A549 (cell line): ENCODE data around the gene OTX1.

Experiments used
- CTCF ChIP-seq: fragments of >200 bp; sonication (Bioruptor Twin); formaldehyde crosslinking; IDR thresholded peaks from 3 replicates; pipeline ENCODE4 v1.5.1; 2016
- ELK1 ChIP-seq: fragments of 150-350 bp; IDR thresholded peaks from 2 replicates; pipeline ENCODE4 v1.6.1; 2014; ENCODE audit warnings: low read depth, mild to moderate bottlenecking, low read length
- EP300 ChIP-seq, 2 experiments: fragments of >200 bp; sonication (Bioruptor Twin); formaldehyde crosslinking; IDR thresholded peaks; 2 replicates in 1 of 2; 3 replicates in 1 of 2; pipeline ENCODE4 v1.6.1; 2016 to 2017
- PBX3 ChIP-seq: IDR thresholded peaks from 2 replicates; pipeline ENCODE4 v1.6.1; 2012
- POLR2A ChIP-seq: IDR thresholded peaks from 2 replicates; pipeline ENCODE4 v1.6.1; 2012; ENCODE audit warnings: mild to moderate bottlenecking, low read length
- POLR2AphosphoS2 ChIP-seq: conservative IDR thresholded peaks from 2 replicates; pipeline ENCODE4 v1.6.1; 2012; ENCODE audit warnings: low read length, improper control_type of control experiment, inconsistent platforms
- REST ChIP-seq: fragments of 200-600 bp; sonication (generic); IDR thresholded peaks from 2 replicates; pipeline ENCODE4 v1.6.1; 2016; ENCODE audit warnings: antibody characterized with exemption, mild to moderate bottlenecking, moderate library complexity
- RFX5 ChIP-seq: fragments of 450-650 bp; IDR thresholded peaks from 2 replicates; pipeline ENCODE4 v1.7.1; 2014; ENCODE audit warnings: antibody characterized with exemption, mild to moderate bottlenecking, moderate library complexity
- SMC3 ChIP-seq: fragments of >200 bp; sonication (Bioruptor Twin); formaldehyde crosslinking; IDR thresholded peaks from 3 replicates; pipeline ENCODE4 v1.6.1; 2018; ENCODE audit warnings: inconsistent platforms

- TF ChIP-seq EP300 (IDR thresholded peaks at IDR 0.05) (no peak), POLR2A (no peak), CTCF (no peak), SMC3 (no peak), REST (no peak), POLR2AphosphoS2 (no peak), PBX3 (no peak), ELK1 (no peak), RFX5 (no peak)
Measured at GRCh38 chr2:63009490-63009889, 41.1 kb upstream of the OTX1 start.
